Epidermal melanocyte (primary cell): ENCODE results near the gene TSPAN3.

Source experiments
- DNase-seq: peaks from one replicate; pipeline ENCODE4 v3.0.0; 2011; ENCODE audit warnings: low spot score; ENCODE audit not compliant: insufficient read length

The TSPAN3 gene

DNA sequence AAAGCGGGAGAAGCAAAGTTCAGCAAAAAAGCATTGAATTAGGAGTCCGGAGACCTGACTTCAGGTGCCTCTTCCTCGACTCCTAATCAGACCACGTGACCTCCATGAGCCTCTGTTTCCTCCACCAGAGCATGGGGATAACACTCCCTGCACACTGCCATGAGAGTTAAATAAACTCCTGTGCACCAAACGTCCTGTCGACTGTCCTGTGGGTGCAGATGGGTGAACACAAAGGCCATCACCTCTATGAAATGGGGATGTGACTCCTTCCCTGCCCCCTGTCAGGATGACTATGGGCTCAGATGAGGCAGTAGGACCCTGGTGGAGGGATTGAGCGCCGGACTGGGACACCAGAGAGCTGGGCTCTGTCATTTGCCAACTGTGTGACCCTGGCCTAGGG lies 13.5 kb upstream of the TSPAN3 start:
- no peak for DNase-seq

DNA sequence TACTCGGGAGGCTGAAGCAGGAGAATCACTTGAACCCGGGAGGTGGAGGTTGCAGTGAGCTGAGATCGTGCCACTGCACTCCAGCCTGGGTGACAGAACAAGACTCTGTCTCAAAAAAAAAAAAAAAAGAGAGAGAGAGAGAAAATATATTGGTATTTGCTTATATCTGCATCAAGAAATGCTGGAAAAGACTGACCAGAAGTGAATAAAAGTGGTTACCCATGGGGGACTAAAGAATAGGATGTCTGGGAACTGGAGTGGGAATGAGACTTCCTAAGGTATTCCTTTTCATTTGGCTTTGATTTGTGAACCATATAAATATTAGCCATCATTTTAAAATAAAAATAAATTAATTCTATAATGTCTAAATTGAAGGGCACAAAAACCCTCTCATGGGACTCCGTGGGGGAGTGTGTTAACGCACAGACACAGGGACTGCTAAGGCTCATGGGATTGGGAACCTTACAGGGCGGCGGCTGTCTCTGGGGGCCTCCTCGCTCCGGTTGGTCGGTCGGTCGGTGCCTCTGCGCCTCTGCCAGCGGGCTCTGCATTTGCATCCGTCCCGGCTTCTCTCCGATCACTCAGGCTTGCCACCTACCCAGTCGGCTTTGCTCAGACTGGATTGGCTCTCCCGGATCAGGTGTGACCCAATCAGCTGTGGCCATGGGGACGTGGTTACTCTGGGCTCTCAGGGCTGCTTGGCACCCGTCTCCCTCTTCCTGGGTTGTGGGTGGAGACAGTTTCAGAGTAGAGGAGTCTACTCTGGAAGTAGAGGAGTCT lies 12.7 kb upstream of the TSPAN3 start:
- no peak for DNase-seq

DNA sequence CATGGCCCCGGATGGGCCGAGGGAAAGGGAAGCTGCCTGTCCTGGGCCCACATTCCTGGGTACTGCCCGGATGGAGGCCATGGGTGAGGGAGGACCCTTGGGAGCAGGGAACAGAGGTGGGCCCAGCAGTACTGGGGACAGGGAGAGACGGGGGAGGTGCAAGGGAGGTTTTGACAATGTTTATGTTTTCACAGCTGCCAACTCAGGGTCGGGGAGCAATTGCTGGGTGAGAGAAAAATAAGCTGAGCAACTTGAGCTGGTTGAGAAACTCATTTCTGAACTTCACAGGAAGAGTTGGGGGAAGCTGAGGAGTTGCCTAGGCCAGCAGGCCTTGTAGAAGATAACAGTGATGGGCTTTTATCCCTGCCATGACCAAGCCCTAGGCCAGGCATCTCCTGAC lies 11.1 kb upstream of the TSPAN3 start:
- DNase-seq = no peak

DNA sequence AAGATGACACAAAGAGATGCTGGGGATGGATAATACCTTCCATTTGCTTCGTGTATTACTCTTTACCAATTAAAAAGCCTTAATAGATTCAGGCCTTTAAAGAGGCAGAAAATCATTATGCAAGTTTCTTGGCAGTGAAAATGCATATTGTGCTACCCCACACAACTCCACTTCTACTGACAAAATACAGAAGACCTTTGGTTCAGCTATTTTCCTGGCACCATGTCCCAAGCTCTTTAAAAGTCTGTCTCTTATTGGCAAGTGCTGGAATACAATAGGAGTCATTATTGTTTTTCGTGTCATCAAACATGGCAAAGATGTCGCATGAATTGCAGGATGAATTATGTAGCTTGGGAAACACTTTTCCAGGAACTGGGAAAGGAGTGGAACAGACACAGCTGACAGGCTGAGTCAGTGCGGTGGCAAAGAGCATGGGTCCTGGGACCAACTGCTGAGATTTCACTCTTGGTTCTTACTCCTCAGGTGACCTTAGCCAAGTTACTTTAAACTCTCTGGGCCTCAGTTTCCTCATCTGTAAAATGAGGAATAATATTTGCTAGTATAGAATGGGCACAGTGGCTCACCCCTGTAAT lies 5.5 kb upstream of the TSPAN3 start:
- DNase-seq = no peak

DNA sequence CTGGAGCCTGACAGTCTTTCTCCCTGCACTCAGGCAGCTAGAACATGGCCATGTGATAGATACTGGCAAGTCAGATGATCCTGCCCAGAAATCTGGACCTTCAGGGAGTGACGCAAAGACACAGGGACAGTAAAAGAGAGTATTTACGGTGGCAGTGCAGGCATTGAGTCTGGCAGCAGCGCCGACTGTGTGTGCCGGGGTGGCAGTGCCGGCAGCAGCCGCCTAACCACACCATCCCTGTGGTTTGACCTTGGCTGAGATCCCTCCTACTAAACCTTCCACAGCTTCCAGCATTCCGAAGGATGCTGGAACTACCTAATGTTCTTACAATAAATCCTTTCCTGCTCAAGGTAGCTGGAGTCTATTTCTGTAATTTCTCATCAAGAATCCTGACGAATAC lies 4.6 kb upstream of the TSPAN3 start:
- DNase-seq = no peak

DNA sequence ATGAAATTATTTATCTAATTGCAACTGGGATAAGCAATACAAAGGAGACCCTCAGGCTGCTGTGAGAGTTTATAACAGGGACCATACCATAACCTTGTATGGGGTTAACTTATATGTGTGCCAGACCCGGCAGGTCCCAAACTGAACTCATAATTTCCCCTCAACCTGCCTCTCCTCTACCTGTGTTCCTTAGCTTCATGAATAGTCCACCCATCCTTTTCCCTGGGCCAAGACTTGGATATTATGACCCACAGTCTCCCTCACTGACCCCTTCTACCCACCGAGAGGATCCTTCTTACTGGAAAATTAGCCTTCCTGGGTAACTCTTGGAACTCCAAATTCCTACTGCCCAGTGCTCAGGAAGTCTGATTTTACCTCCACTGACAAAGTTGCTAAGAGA lies 3.4 kb upstream of the TSPAN3 start:
- DNase-seq = no peak

DNA sequence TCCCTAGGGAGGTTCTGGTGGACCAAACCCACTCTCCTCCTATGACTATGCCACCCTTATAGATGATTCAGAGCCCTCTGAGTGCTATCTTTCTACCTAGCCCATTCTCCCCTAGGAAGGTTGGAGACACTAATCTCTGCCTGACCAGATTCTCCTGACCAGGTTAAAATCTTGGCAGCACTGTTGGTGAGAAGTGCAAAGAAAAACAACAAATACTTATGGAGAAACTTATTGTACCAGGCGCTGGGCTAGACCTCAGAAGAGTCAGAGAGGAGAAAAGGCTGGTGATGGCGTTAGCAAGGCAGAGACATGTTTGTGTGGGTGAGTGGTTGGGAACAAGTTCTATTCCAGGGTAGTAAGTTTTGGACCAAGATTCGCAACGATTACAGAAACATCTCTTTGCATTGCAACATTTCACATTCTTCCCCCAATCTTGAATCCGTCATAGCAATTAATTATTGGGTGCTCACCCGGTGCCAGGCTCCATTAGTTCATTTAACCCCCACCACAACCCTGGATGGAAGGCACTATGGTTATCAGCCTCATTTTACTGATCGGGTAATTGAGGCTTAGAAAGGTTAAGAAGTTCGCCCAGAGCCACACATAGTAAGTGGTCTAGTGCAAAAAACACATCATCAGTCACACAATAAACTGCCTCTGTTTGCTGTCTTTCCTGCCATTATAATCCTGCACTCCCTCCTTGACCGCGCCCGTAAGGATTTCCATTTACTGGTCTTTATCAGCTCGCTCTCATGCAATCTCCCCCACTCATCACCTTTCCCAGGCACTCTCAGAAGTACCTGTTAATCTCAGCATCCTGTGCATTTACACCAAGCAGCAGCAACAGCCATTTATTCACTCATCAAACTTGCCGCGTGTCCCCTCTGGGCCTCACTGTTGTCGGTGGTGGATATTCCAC lies 655 bp upstream of the TSPAN3 start:
- no peak for DNase-seq

DNA sequence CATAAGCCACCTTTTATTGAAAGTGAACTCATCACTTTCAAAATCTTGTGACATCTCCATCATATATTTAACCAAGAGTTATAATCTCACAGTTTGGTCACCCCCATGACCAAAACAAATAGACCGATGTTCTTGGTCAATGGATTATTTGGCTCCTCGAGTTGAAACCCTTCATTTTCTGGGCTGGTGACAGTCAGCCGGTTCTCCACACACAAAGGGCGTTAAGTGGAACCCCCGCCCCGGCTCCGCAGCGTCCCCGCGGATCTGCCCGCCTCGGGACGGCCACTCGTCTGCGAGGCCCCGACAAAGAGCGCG lies 772 bp downstream of the TSPAN3 start:
- no peak for DNase-seq

DNA sequence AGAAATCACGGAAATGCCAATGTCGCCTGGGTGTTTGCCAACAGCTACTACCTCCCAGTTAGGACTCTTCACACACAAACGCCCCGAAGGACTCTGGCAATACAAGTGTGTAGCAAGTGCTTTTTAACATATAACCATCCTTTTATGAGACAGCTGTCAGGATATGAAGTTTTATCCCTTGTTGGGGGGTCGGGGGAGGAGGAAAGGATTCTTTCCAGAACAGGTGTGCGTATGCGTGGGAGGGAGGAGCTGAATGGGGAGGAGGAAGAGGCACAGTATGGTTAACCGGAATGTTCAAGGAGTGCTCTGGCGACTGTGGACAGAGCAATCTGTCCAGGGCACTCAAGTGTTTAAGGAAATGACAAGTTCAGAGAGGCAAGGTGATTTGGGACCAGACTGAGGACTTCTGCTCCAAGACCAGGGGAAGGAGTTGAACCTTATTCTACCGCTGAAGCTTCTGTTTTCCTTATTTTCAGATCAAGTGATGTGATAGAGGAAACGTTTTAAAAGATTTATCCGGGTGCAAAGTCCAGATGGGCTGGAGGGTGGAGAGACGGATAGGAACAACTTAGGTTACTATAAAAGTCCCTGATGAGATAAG lies 1.3 kb downstream of the TSPAN3 start:
- no peak for DNase-seq

DNA sequence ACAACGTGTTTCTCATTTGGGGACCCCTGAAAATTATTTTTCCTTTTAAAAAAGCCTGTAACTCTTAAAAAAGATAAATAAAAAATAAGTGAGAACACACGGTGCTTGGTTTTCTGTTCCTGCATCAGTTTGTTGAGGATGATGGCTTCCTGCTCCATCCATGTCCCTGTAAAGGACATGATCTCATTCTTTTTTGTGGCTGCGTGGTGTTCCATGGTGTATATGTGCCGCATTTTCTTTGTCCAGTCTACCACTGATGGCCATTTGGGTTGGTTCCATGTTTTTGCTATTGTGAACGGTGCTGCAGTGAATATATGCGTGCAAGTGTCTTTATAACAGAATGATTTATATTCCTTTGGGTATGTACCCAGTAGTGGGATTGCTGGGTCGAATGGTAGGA lies 2.3 kb downstream of the TSPAN3 start:
- no peak for DNase-seq

DNA sequence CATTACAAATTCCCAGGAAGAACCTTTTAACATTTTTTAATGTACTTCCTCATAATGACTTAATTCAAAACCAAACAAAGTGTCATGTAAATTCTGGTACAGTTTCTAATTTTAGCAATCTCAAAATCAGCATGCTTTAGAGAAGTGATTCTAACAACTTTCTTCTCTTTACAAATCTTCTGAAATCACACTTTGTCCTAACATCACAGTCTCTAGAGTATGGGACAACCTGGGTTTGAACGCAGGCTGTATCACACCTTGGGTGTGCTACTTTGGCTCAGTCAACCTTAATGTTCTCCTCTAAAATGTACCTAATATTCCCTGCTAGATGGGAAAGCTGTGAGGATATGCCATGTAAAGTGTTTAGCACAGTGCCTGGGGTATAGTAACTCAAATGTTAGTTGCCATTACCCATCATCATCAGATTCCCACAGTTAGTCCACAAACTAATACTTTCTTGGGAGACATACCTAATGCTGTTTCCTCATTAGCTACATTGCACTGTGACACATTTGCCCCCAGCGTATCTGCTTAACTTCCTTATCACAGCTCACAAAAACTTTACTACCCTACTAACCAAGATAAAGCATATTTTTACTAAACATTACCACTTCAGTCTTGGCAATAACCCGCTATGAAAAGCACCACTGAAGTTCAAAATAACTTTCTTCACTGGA lies 3.1 kb downstream of the TSPAN3 start:
- DNase-seq = no peak

DNA sequence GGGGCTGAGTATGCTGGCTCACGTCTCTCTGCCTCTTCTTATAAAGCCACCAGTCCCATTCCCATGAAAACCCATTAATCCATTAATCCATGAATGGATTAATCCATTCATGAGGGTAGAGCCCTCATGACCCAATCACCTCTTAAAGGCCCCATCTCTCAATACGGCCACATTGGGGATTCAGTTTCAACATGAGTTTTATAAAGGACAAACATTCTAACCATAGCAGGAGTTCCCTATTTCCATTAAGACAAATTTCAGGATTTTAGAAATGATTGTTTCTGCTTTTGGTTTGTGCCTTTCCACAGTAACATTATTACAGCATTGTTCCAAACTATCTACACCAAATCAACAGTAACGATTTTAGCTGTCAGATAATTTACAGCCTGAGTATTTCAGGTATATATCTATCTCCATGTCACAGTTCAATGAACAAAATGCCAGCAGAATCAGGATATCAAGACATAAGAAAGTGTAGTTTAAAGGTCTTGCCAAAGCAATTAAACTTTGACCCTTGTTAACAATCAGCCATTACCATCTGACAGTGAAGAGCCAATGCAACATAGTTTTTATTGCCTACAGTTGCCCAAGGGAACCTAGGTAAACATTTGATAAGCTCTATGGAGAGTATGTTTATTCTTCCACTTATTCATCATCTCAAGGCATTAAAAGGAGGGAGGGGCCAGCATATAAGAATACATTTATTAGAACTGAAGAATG lies 3.8 kb downstream of the TSPAN3 start:
- no peak for DNase-seq

DNA sequence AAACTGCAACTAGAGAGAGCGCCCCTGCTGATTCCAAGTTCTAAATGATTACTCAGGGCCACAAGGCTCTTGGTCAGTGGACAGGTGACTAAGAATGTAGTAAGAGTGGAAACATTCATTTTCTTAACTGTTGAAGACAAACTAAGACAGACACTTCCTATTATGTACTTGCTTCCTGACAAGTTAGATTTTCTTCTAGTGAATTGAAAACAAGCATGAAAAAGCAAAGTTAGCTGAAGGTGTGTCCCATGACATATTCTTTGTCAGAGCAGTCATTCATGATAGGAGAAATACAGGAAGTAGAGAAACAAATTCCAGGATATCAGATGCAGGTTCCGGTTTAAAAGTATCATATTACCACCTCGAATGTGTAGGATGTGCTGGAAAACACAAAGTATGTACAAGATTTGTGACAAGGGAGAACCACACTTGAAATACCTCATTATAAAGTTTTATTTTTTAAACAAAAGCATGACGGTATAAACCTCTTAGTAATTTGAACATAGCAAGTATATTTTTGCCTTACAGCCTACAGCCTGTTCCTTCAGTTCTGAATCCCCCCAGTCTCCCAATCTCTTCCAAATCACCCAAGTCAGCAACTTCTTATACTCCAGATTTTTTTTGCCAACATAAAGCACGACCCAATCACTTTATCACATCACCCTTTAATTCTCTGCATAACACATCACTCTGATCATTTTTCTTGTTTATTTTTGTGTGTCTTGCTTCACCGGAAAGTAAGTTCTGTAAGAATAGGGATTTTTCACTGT lies 6.2 kb downstream of the TSPAN3 start:
- no peak for DNase-seq

DNA sequence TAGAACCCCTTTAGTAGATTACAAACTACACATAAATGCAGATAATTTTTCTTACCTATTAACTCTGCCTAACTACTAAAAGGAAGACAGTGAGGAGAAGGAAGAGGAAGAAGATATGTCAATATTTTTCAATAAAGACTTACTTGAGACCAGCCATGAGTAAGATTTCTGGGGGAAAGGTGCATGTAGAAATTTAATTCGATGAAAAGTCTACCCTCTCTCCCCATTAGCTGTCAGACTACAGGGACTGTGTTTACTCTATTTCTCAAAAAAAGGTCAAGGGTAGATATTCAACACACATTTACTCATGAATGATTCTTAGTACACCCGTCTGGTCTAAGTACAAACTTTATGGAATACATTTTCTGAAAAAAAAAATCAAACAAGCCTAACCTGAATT lies 6.8 kb downstream of the TSPAN3 start:
- no peak for DNase-seq

DNA sequence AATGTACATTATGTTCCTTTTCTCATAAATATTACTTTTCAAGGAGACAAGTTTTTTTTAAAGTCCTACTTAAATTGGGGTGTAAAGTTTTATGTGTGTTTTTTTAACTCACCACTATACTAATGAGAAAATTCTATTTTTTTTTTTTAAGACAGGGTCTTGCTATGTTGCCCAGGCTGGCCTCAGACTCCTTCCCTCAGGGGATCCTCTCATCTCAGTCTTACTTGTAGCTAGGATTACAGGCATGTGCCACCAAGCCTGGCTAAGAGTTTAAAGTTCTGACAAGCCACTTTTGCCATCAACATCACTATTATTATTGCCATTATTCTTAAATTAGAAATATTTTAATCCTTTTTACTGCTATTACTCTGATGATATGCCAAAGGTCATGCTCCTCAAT lies 7.7 kb downstream of the TSPAN3 start:
- no peak for DNase-seq

DNA sequence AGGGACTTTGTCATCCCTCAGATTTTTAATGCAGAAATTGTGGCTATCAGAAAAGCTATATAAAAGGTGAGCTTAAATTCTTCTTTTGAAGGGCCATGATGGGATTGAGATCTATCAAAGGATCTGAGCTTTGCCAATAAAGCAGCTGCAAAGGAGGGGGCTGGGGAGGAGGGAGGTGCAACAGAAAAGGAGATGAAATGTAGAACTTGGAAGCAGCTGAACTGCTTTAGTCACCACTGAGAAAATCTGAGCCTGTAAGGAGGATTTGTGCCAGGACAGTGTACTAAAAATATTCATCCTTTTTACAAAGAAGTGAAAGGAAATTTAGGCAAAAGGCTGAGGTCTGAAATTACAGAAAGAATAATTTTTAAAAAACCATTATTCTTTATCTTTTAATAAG lies 10.4 kb downstream of the TSPAN3 start:
- DNase-seq = no peak

DNA sequence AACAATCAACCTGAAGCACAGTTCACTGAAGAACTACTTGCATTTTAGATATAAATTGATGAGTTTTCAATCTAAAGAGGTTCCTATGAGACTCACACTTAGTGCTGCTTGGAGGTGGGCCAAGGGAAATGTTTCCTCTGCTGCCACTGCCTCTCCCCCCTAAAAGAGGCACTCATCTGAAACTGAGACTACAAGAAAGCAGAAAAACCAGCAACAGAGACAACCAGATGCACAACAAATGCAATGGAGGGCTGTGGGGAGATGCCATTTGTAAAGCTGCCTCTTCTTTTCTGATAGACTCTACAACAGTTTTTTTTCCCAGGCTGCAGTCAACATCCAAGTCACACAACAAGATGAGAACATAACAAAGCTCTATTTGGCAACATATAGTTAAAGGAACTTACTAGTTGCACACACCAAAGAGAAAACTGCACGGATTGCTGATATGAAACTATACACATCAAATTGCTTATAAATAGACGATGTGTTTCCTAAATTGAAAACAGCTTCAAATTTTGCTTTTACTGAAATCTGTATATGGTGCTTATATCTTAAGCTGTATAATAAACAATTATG lies 11.0 kb downstream of the TSPAN3 start:
- DNase-seq = no peak

DNA sequence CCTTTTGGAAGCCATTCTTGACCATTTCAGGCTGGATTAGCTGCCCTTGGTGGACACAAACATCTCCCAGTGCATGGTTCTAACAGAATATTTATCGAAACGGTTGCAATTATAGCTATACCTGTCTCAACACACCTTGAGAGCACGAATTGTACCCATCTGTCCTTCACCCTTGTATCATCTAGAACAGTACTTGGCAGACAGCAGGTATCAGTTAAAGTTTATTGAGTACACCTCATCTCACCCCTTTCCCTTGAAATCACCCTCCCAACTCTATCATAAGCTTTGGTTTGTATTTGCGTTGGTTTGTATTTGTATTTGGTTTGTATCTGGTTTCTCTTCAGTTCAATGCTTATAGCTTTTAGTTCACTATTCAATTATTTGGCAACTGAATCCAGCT lies 12.4 kb downstream of the TSPAN3 start:
- no peak for DNase-seq

DNA sequence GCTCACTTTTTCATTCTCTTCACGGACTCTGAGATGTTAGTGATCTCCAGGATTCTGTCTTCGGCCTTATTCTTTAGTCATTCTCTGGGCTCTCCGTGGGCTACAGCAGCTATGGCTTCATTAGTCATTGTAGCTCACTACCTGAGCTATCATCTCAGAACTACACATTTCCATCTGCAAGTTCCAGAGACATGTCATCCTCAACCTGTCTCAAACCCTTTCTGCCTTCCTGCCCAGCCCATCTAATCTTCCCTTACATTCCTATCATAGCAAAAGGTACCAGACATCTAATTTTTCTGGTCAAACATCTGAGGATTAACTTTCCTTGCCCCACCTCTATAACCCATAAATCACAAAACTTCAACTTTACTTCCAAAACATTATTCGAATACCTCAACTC lies 13.2 kb downstream of the TSPAN3 start:
- DNase-seq = no peak

DNA sequence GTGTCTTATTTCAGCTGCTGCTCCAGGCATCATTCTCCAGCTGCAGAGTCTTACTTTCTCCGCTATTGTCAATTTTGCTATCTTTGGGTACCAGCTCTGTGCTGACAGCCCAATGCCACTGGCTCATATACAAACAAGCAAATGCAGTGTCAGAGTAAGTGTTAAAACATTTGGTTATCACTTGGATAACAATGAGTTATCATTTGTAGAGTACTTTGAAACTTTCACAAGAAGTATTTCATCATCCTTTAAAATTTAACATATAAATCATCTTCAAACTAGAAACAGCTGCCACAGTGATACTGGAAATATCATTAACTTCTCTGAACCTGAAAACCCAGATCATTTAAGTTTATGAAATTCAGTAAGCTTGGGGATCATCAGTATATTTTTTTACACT lies 13.8 kb downstream of the TSPAN3 start:
- DNase-seq = no peak
